Measurements from ENCODE around the gene DGKH. TPM values are rescaled to one million over a fixed set of nuclear protein-coding genes. Genes with fewer than 3 reads are reported as not detected.

Gene DGKH
- total RNA-seq, 2 experiments from 2014 or later = 6.0 TPM

DNA sequence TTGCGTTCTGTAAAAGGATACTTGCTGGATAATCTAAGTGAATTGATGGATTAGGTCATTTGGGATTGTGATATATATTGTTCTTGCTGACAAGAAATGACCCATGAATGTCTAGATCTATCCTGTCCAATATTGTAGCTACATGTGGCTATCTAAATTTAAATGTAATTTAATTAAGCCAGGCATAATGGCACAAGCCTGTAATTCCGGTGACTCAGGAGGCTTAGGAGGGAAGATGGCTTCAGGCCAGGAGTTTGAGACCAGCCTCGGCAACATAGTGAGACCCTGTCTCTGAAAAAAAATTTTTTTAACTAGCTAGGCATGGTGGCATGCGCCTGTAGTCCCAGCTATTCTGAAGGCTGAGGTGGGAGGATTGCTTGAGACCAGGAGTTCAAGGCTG is 184.2 kb downstream of the DGKH start:
- Histone ChIP-seq H3K27ac (ENCODE audit: low read depth in 1 of 2, low read length in 2 of 2) (no peak overlapping the region), H3K27me3 (ENCODE audit: control insufficient read depth in 1 of 2, insufficient read depth in 2 of 2, low read length in 2 of 2) (no peaks in the 10 kb centered on the region), H3K9me3 (ENCODE audit: control insufficient read depth in 1 of 2, insufficient read depth in 1 of 2, low read length in 2 of 2) (no peaks in the 10 kb centered on the region), H3K4me3 (ENCODE audit: low read length) (no peak overlapping the region), H3K4me1 (ENCODE audit: insufficient read depth, low read length) (no peaks in the 10 kb centered on the region), H3K36me3 (ENCODE audit: insufficient read depth, low read length) (peaks cover 6% of the 10 kb centered on the region)
- no peak for DNase-seq
- H3K4me3 Mint-ChIP-seq = no peak overlapping the region
- H3K27me3 Mint-ChIP-seq = no peaks in the 10 kb centered on the region
- ChIA-PET POLR2A (no interaction called here), CTCF (no interaction called here)
- TF ChIP-seq, protein P1, sequence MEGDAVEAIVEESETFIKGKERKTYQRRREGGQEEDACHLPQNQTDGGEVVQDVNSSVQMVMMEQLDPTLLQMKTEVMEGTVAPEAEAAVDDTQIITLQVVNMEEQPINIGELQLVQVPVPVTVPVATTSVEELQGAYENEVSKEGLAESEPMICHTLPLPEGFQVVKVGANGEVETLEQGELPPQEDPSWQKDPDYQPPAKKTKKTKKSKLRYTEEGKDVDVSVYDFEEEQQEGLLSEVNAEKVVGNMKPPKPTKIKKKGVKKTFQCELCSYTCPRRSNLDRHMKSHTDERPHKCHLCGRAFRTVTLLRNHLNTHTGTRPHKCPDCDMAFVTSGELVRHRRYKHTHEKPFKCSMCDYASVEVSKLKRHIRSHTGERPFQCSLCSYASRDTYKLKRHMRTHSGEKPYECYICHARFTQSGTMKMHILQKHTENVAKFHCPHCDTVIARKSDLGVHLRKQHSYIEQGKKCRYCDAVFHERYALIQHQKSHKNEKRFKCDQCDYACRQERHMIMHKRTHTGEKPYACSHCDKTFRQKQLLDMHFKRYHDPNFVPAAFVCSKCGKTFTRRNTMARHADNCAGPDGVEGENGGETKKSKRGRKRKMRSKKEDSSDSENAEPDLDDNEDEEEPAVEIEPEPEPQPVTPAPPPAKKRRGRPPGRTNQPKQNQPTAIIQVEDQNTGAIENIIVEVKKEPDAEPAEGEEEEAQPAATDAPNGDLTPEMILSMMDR (IDR thresholded peaks at IDR 0.05) = no peak
- peaks cover 15% of the 10 kb centered on the region for H3K36me3 Mint-ChIP-seq (ENCODE audit: low read depth)
- ATAC-seq (ENCODE audit: poor library complexity) = no peak
- intact Hi-C loops (cut with DNase I, micrococcal nuclease) = no loop called here
- H3K27ac Mint-ChIP-seq = no peak overlapping the region
- H3K4me1 Mint-ChIP-seq (ENCODE audit: low read depth) = no peaks in the 10 kb centered on the region
- no peaks in the 10 kb centered on the region for H3K9me3 Mint-ChIP-seq

- H3K36me3 Mint-ChIP-seq (ENCODE audit: low read depth) = peaks cover 9% of the 10 kb centered on the region
These were observed 185.3 kb downstream of the DGKH start for GRCh38 chr13:42233726-42234125.

GRCh38 chr13:42239161-42239560 is 190.7 kb downstream of the DGKH start:
- Mint-ChIP-seq H3K4me3 (no peak overlapping the region), H3K36me3 (ENCODE audit: low read depth) (no peaks in the 10 kb centered on the region), H3K9me3 (no peaks in the 10 kb centered on the region), H3K27me3 (no peaks in the 10 kb centered on the region), H3K4me1 (ENCODE audit: low read depth) (no peaks in the 10 kb centered on the region), H3K27ac (no peak overlapping the region)
- Histone ChIP-seq H3K36me3 (ENCODE audit: insufficient read depth, low read length) (no peaks in the 10 kb centered on the region), H3K9me3 (ENCODE audit: control insufficient read depth in 1 of 2, insufficient read depth in 1 of 2, low read length in 2 of 2) (no peaks in the 10 kb centered on the region), H3K4me1 (ENCODE audit: insufficient read depth, low read length) (no peaks in the 10 kb centered on the region), H3K27me3 (ENCODE audit: control insufficient read depth in 1 of 2, insufficient read depth in 2 of 2, low read length in 2 of 2) (no peaks in the 10 kb centered on the region), H3K4me3 (ENCODE audit: low read length) (no peak overlapping the region), H3K27ac (ENCODE audit: low read depth in 1 of 2, low read length in 2 of 2) (no peak overlapping the region)
- ChIA-PET POLR2A (no interaction called here), CTCF (interaction anchor here (0.5 kb wide), 1 partner anchor 289 kb away, joined by 4 read pairs; no protein-coding TSS in a partner anchor)
- intact Hi-C loops (cut with DNase I, micrococcal nuclease) = no loop called here
- ATAC-seq (ENCODE audit: poor library complexity) (no peak), DNase-seq (no peak)
- TF ChIP-seq, protein P1 (IDR thresholded peaks at IDR 0.05) = no peak

More at GRCh38 chr13:42233726-42234125, 185.3 kb downstream of the DGKH start:
- no peak for ATAC-seq (ENCODE audit: poor library complexity)
- POLR2A ChIA-PET = no interaction called here
- no peaks in the 10 kb centered on the region for H3K27me3 Mint-ChIP-seq
- Histone ChIP-seq H3K27ac (ENCODE audit: low read depth in 1 of 2, low read length in 2 of 2) (no peak overlapping the region), H3K27me3 (ENCODE audit: control insufficient read depth in 1 of 2, insufficient read depth in 2 of 2, low read length in 2 of 2) (no peaks in the 10 kb centered on the region), H3K9me3 (ENCODE audit: control insufficient read depth in 1 of 2, insufficient read depth in 1 of 2, low read length in 2 of 2) (no peaks in the 10 kb centered on the region), H3K36me3 (ENCODE audit: insufficient read depth, low read length) (peaks cover 6% of the 10 kb centered on the region), H3K4me1 (ENCODE audit: insufficient read depth, low read length) (no peaks in the 10 kb centered on the region), H3K4me3 (ENCODE audit: low read length) (no peak overlapping the region)
- no peak for DNase-seq
- no peak overlapping the region for H3K27ac Mint-ChIP-seq
- intact Hi-C loops (cut with DNase I, micrococcal nuclease) = no loop called here
- TF ChIP-seq, protein P1 (IDR thresholded peaks at IDR 0.05) = no peak
- H3K9me3 Mint-ChIP-seq = no peaks in the 10 kb centered on the region
- no peaks in the 10 kb centered on the region for H3K4me1 Mint-ChIP-seq (ENCODE audit: low read depth)
- CTCF ChIA-PET = no interaction called here
- H3K4me3 Mint-ChIP-seq = no peak overlapping the region
